AG10803 (cell line): ENCODE results near the gene ADARB2.

Experiments used
- DNase-seq: peaks from one replicate; pipeline ENCODE4 v3.0.0; 2010; ENCODE audit warnings: low read depth
- H3K4me3 ChIP-seq: 2 replicates; pipeline ENCODE4 v1.5.1; 2011; ENCODE audit warnings: mild to moderate bottlenecking, low read length, control low read depth
- CTCF ChIP-seq: conservative IDR thresholded peaks from 2 replicates; pipeline ENCODE4 v1.5.1; 2011; ENCODE audit warnings: mild to moderate bottlenecking, low read length, control low read depth, inconsistent platforms

ADARB2 gene

GRCh38 chr10:1706711-1707110 lies 30.6 kb downstream of the ADARB2 start:
- DNase-seq = no peak
- no peak for TF ChIP-seq CTCF
- no peak overlapping the region for H3K4me3 ChIP-seq

- no peak for DNase-seq
- H3K4me3 ChIP-seq = no peak overlapping the region
- TF ChIP-seq CTCF = no peak
Measured at GRCh38 chr10:1706256-1706655, 31.1 kb downstream of the ADARB2 start.

- DNase-seq = no peak
- H3K4me3 ChIP-seq = no peak overlapping the region
- no peak for TF ChIP-seq CTCF
Measured at GRCh38 chr10:1698185-1698584, 39.1 kb downstream of the ADARB2 start.

- no peak overlapping the region for H3K4me3 ChIP-seq
- DNase-seq = no peak
- no peak for TF ChIP-seq CTCF
Measured at GRCh38 chr10:1696106-1696505, 41.2 kb downstream of the ADARB2 start.

- DNase-seq = no peak
- TF ChIP-seq CTCF = no peak
- H3K4me3 ChIP-seq = no peak overlapping the region
Measured at GRCh38 chr10:1690086-1690485, 47.2 kb downstream of the ADARB2 start.

- DNase-seq = no peak
- no peak overlapping the region for H3K4me3 ChIP-seq
- TF ChIP-seq CTCF = no peak
Measured at GRCh38 chr10:1688531-1688930, 48.8 kb downstream of the ADARB2 start.

- no peak for DNase-seq
- TF ChIP-seq CTCF = no peak
- H3K4me3 ChIP-seq = no peak overlapping the region
Measured at GRCh38 chr10:1687623-1688150, 49.6 kb downstream of the ADARB2 start.
